BLaER1 (cell line): ENCODE measurements around the gene KANK4.

Experiments
- H3K27ac ChIP-seq: shearing (Covaris generic); formaldehyde crosslinking; 2 replicates; pipeline ENCODE4 v1.8.1; 2022
- H3K27me3 ChIP-seq: shearing (Covaris generic); formaldehyde crosslinking; 2 replicates; pipeline ENCODE4 v1.8.1; 2022
- H3K36me3 ChIP-seq: shearing (Covaris generic); formaldehyde crosslinking; 2 replicates; pipeline ENCODE4 v1.8.1; 2022
- H3K4me1 ChIP-seq: shearing (Covaris generic); formaldehyde crosslinking; 2 replicates; pipeline ENCODE4 v1.8.1; 2022
- H3K4me2 ChIP-seq: shearing (Covaris generic); formaldehyde crosslinking; 2 replicates; pipeline ENCODE4 v1.8.1; 2022
- H3K4me3 ChIP-seq: shearing (Covaris generic); formaldehyde crosslinking; 2 replicates; pipeline ENCODE4 v1.8.1; 2022
- H3K9ac ChIP-seq: shearing (Covaris generic); formaldehyde crosslinking; 2 replicates; pipeline ENCODE4 v1.8.1; 2022
- H3K9me3 ChIP-seq: shearing (Covaris generic); formaldehyde crosslinking; 2 replicates; pipeline ENCODE4 v1.8.1; 2022
- H4K20me1 ChIP-seq: shearing (Covaris generic); formaldehyde crosslinking; 2 replicates; pipeline ENCODE4 v1.8.1; 2022
- Cebpa-rat ChIP-seq: shearing (Covaris generic); IDR thresholded peaks from 2 replicates; pipeline ENCODE4 v1.8.1; 2022

Gene KANK4

DNA sequence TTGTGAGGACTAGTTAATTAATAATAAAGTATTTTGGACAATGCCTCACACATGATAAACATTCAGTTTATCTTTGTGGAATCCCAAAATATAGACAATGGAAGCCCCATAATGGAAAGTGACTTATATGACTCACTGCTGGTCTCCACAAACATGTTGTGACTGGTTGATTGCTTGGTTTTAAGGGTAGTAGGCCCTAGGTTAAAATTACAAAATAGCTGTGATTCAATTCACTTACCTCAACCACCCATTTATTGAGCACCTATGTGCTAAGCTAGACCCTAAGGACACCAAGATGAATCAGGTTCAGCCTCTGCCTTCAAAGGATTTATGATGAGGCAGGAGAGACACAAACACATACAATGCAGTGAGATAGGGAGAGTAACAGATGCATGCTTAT is 42.4 kb downstream of the KANK4 start:
- H4K20me1 ChIP-seq: no peaks in the 10 kb centered on the region
- peaks cover 5% of the 10 kb centered on the region; the same call in 1 of the 2 replicates for H3K9me3 ChIP-seq
- H3K4me1 ChIP-seq: peaks cover 9% of the 10 kb centered on the region
- H3K4me2 ChIP-seq: no peak overlapping the region
- no peaks in the 10 kb centered on the region for H3K36me3 ChIP-seq
- no peak overlapping the region for H3K4me3 ChIP-seq
- no peak for TF ChIP-seq Cebpa-rat
- no peaks in the 10 kb centered on the region for H3K27me3 ChIP-seq
- no peak overlapping the region for H3K27ac ChIP-seq
- H3K9ac ChIP-seq: no peak overlapping the region

DNA sequence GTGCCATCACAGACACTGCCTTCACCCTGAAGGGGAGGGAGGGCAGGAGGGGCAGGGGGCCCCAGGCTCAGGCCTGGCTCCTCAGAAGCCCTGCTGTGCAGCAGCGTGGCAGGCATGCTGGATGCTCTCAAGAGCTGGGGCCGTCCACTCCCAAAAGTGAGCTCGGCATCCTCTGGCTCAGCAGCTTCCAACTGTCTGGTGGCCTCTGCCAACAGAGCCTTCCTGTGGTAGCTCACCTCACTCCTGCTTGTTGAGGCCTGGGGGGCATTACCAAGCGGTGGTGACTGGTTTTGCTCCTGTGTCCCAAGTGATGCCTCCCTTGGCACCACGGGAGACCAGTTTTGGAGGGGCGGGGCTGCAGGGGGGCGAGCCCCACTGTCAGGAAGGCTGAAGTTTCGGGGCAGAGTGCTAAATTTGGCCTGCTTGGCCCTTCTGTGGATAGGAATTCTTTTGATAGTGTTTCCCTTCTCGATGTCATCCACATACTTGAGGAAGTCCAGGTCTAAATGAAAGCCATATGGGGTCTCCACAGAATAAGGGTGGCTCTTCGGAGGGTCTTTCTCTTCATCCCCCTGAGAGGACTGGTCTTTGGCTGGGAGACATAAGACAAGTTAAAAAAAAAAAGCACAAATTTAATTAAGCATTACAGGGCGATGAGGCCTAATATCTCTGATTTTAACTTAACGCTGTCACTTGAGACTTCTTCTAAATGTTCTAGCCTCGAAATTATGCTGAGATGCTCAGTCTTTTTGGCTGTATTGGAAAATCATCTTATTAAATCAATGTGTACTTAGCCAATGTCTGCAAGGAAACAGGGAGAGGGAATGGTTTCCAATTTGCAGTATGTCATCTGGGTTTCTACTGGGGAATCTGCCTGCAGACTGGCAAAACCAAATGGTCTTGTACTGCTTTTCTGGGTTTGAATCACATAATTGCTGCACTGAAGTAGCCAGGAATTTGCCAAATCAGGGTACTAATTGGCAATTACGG is 44.4 kb downstream of the KANK4 start:
- Histone ChIP-seq H3K4me1 (peaks cover 13% of the 10 kb centered on the region), H3K4me3 (no peak overlapping the region), H3K9ac (no peak overlapping the region)

DNA sequence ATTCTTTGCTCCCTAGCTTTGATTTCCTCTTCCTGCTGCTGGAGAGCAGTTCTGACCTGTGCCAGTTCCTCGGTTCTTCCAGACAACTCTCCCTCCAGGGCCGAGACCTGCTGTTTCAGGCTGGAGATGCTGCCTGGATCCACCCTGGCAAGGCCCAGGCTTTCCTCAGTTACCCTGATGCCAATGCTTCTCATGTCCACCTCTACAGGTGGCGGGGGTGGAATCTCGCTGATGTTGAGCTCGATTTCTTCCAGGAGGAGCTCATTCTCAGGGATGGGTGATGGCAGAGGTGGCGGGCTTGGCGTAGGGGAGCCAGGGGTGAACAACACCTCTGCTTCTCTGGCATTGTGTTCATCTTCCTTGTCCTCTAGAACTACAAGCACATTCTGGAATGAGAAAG is 45.3 kb downstream of the KANK4 start:
- no peak overlapping the region for H3K27ac ChIP-seq
- no peaks in the 10 kb centered on the region for H3K36me3 ChIP-seq
- TF ChIP-seq Cebpa-rat: no peak
- H3K4me3 ChIP-seq: no peak overlapping the region
- peaks cover 13% of the 10 kb centered on the region for H3K4me1 ChIP-seq
- no peaks in the 10 kb centered on the region for H3K9me3 ChIP-seq
- H4K20me1 ChIP-seq: no peaks in the 10 kb centered on the region
- no peak overlapping the region for H3K9ac ChIP-seq
- H3K4me2 ChIP-seq: no peak overlapping the region
- no peaks in the 10 kb centered on the region for H3K27me3 ChIP-seq

More for the DNA sequence above, 44.4 kb downstream of the KANK4 start:
- Histone ChIP-seq H3K27me3 (no peaks in the 10 kb centered on the region), H3K4me2 (no peak overlapping the region), H3K27ac (no peak overlapping the region), H3K9me3 (no peaks in the 10 kb centered on the region), H4K20me1 (no peaks in the 10 kb centered on the region), H3K36me3 (no peaks in the 10 kb centered on the region)
- TF ChIP-seq Cebpa-rat: no peak

DNA sequence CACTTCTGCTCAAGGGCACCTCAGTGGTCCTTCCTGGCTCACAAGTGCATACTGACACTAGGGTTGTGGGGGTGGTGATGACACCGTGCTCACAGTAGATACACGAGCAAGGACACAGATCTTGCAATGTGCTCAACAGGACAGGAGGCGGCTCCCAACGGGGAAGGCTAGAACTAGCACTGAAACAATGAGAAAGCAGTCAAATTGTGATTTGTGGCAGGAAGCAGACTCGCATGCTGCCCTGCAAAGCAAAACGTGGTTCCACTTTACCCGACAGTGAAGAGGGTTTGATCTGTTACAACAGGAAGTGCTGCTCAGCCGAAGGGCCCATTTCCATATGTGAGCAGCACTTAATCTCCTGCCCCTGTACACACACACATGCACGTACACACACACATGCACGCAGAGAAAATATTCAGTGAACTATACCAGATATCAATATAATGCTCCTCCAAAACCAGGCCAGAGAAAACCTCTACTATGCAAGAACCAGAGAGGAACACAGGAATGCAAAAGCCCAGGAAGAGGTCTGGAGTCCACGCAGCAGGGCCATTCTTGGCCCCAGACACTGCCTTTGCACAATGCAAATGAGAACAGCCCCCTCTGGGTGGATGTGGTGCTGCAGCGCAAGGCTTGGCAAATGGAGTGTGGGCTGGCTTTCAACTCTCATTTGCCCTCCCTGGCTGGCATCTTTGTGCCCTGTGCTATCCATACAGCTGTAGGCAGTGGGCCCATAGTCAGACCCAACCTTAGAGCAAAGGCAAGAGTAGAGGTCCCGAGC is 47.1 kb downstream of the KANK4 start:
- Histone ChIP-seq H3K9me3 (no peaks in the 10 kb centered on the region), H3K36me3 (no peaks in the 10 kb centered on the region), H4K20me1 (no peaks in the 10 kb centered on the region), H3K4me2 (peak overlapping the region; percentile 55), H3K27ac (peak overlapping the region; percentile 30; the same call in 1 of the 2 replicates), H3K27me3 (no peaks in the 10 kb centered on the region), H3K4me3 (no peak overlapping the region), H3K9ac (no peak overlapping the region), H3K4me1 (peaks cover 13% of the 10 kb centered on the region)
- TF ChIP-seq Cebpa-rat: no peak

DNA sequence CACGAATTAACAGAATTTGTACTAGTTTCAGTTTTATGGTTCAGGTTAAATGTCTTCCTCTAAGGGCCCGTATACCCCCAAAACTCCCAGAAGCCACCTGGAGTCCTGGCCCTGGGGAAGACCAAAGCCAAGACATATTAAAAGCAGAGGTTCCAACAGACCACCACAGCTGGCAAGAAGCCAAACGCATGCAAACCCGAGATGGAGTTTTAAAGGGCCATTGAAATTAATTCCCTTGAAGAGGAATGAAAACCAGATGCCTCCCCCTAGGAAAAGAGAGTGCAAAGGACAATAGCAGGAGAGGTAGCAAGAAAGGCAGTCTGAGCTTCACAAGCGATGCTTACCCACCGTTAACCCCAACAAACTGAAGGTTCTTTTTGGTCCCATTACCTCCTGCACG is 48.1 kb downstream of the KANK4 start:
- Histone ChIP-seq H3K9ac (no peak overlapping the region), H3K27ac (no peak overlapping the region), H3K36me3 (no peaks in the 10 kb centered on the region), H3K4me2 (no peak overlapping the region), H3K4me1 (peaks cover 13% of the 10 kb centered on the region), H3K4me3 (no peak overlapping the region), H3K27me3 (no peaks in the 10 kb centered on the region), H4K20me1 (no peaks in the 10 kb centered on the region), H3K9me3 (no peaks in the 10 kb centered on the region)
- TF ChIP-seq Cebpa-rat: no peak

DNA sequence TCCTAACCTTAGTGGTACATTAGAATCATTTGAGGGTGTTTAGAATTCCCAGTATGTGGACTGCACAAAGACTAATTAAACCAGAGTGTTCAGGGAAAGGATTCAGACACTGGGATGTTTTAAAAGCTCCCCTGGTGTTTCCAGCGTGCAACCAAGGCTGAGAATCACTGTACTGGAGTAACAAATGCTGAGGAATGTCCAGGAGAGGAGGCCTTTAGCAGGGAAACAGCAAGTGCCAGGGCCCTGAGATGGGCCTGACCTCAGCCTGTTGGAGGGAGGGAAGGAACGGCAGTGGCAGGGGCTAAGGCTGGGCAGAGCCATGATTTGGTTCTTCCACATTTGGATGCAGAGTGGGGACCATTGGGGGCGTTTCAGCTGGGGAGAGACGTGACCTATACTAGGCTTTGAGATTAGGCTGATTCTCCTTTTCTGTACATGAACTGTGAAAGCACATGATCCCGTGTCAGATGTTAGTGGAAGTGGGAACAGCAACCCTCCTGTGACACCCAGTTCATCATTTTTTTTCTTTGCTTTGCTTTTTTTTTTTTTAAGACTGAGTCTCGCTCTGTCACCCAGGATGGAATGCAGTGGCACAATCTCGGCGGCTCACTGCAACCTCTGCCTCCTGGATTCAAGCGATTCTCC is 49.3 kb downstream of the KANK4 start:
- Histone ChIP-seq H3K9ac (no peak overlapping the region), H4K20me1 (no peaks in the 10 kb centered on the region), H3K4me1 (peaks cover 13% of the 10 kb centered on the region), H3K4me3 (no peak overlapping the region), H3K36me3 (no peaks in the 10 kb centered on the region), H3K27ac (no peak overlapping the region), H3K9me3 (no peaks in the 10 kb centered on the region), H3K27me3 (no peaks in the 10 kb centered on the region), H3K4me2 (no peak overlapping the region)
- no peak for TF ChIP-seq Cebpa-rat

DNA sequence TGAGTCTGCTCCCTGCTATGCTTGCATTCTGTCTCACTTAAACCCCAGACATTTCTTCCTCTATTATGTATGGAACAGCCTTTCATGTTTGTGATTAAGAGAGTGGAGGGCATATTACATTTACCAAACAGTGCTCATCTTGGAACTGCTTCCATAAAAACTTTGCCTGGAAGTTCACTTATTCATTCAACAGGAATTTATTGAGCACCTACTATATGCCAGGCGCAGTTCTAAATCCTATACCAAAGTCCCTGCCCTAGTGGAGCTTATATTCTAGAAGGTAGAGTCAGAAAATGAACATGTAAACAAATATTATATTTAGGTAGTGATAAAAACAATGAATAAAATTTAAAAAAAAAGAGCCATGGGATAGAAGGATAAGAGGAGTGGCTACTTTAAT is 49.8 kb downstream of the KANK4 start:
- H3K27ac ChIP-seq: no peak overlapping the region
- H3K9ac ChIP-seq: no peak overlapping the region
- no peaks in the 10 kb centered on the region for H3K27me3 ChIP-seq
- H3K4me3 ChIP-seq: no peak overlapping the region
- no peaks in the 10 kb centered on the region for H3K9me3 ChIP-seq
- no peaks in the 10 kb centered on the region for H3K36me3 ChIP-seq
- H3K4me1 ChIP-seq: peaks cover 13% of the 10 kb centered on the region
- H3K4me2 ChIP-seq: no peak overlapping the region
- TF ChIP-seq Cebpa-rat: no peak
- no peaks in the 10 kb centered on the region for H4K20me1 ChIP-seq

DNA sequence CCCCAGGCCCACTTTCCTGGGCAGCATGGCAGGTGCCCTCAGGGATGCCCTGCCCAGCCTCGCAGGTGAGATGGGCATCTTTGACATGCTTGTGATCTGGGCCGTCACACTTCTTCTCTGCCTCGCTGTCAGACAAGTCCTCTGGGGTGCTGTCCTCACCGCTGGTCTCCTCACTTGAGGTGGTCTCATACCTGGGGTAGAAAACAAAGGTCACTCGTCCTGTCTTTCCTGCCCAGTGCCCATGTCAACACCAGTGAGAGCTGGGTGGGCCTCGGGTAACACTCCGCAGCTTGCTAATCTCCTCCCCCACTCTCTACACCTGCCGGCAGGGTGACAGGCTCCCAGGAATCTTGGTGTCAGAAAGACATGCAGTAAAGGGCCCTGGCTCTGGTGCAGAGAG is 50.9 kb downstream of the KANK4 start:
- H3K27me3 ChIP-seq: no peaks in the 10 kb centered on the region
- no peaks in the 10 kb centered on the region for H3K9me3 ChIP-seq

DNA sequence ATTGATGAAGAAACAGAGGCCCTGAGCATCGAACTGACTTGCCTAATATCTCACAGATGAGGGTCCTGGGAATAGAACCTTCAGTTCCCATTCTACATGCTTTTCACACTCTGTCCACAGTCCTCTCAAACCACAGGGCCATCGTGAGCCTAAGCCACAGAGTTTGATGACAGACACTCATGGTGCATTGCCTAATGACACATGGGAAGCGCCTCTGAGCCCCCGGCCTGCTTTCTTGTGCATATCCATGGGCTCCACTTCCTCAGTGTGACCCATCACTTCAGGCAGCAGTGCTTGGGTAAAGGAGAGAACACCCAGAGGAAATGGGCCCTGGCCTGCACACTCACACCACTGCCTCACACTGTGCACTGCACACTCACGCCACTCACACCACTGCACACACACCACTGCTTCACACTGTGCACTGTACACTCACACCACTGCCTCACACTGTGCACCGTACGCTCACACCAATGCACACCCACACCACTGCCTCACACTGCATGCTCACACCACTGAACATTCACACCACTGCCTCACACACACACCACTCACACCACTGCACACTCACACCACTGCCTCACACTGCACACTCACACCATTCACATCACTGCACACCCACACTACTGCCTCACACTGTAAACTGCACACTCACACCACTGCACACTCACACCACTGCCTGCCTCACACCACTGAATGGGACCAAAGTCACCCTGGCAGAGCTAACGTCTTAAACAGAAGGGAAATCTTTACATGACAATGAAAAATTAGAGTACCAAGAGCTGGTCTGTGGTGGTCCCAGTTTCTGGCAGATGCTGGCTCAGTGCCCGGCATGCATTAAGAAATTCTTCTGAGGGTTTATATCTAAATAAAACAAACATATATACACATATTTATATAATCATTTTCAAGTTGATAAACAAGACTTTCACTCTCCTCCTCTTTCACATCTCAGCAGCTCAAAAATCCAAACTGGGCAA is 53.0 kb downstream of the KANK4 start:
- Histone ChIP-seq H3K4me1 (no peaks in the 10 kb centered on the region), H3K27ac (no peak overlapping the region), H3K36me3 (no peaks in the 10 kb centered on the region), H3K27me3 (no peaks in the 10 kb centered on the region), H3K4me3 (no peak overlapping the region), H4K20me1 (no peaks in the 10 kb centered on the region), H3K9me3 (no peaks in the 10 kb centered on the region), H3K4me2 (no peak overlapping the region), H3K9ac (no peak overlapping the region)
- TF ChIP-seq Cebpa-rat: no peak

More for the DNA sequence above, 50.9 kb downstream of the KANK4 start:
- Histone ChIP-seq H3K9ac (no peak overlapping the region), H3K36me3 (no peaks in the 10 kb centered on the region), H3K4me2 (no peak overlapping the region), H3K4me3 (no peak overlapping the region), H3K27ac (no peak overlapping the region), H3K4me1 (peaks cover 13% of the 10 kb centered on the region), H4K20me1 (no peaks in the 10 kb centered on the region)
- no peak for TF ChIP-seq Cebpa-rat
